AG09319 (cell line): ENCODE data around the gene RNGTT.
"Not testable (repeated sequence)": the region's sequence is repeated elsewhere in the genome, so short reads cannot be mapped to it uniquely, and the experiment has no call there.

ENCODE experiments used
- DNase-seq: peaks from one replicate; pipeline ENCODE4 v3.0.0-alpha.2; 2010; ENCODE audit warnings: low read depth; ENCODE audit errors: extremely low read depth
- CTCF ChIP-seq: IDR thresholded peaks from 2 replicates; pipeline ENCODE4 v1.5.1; 2011; ENCODE audit warnings: low read depth, mild to moderate bottlenecking, inconsistent platforms, low read length, moderate library complexity

RNGTT gene

GRCh38 chr6:88728756-88729155 is 234.7 kb downstream of the RNGTT start:
- no peak for DNase-seq
- no peak for TF ChIP-seq CTCF

- not testable (repeated sequence) for DNase-seq
Observed at GRCh38 chr6:88726409-88726808, 237.0 kb downstream of the RNGTT start.

GRCh38 chr6:88725111-88725975 is 238.1 kb downstream of the RNGTT start:
- no peak; the same call in 1 of the 2 replicates for TF ChIP-seq CTCF
- DNase-seq, result no peak

- DNase-seq, result no peak
- TF ChIP-seq CTCF, result no peak
Observed at GRCh38 chr6:88722686-88723085, 240.7 kb downstream of the RNGTT start.

- not testable (repeated sequence) for DNase-seq
Observed at GRCh38 chr6:88716399-88716798, 247.0 kb downstream of the RNGTT start.

- TF ChIP-seq CTCF, result no peak
- DNase-seq, result no peak
Observed at GRCh38 chr6:88712243-88712936, 251.0 kb downstream of the RNGTT start.

GRCh38 chr6:88709819-88710246 is 253.6 kb downstream of the RNGTT start:
- TF ChIP-seq CTCF, result no peak
- no peak for DNase-seq

GRCh38 chr6:88708197-88708744 is 255.1 kb downstream of the RNGTT start:
- no peak for DNase-seq
- no peak for TF ChIP-seq CTCF
